ENCODE results near the gene PELI2. TPM values are rescaled to one million over a fixed set of nuclear protein-coding genes. Genes with fewer than 3 reads are reported as not detected.

PELI2 gene
- total RNA-seq, 1 donor from 2014 or later: 16.2 TPM

DNA sequence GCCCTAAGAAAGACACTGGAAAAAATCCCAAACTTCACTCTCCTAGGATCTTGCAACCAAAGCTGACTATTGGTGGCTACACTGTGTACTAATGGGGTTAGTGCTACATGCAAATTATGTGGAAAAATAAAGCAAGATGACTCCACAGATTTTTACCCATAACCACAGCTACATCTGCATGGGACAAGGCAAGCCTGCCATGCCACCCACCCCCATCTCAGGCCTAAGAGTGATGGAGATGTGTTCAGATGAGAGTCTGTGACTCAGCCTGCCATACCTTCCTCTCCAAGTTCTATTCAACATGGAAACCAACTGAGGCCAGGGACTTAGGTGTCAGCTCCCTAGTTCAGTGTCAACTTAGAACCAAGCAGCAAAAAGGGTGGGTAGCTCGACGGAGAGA, 206.2 kb downstream of the PELI2 start:
- Mint-ChIP-seq H3K4me1 (peaks cover 11% of the 10 kb centered on the region), H3K9me3 (peaks cover 2% of the 10 kb centered on the region), H3K27ac (ENCODE audit: unreplicated experiment) (no peak overlapping the region), H3K4me3 (no peak overlapping the region), H3K27me3 (ENCODE audit: low read depth) (no peaks in the 10 kb centered on the region), H3K36me3 (ENCODE audit: low read depth) (no peaks in the 10 kb centered on the region)
- DNase-seq (ENCODE audit: low read depth, low spot score): no peak
- TF ChIP-seq, protein P1, sequence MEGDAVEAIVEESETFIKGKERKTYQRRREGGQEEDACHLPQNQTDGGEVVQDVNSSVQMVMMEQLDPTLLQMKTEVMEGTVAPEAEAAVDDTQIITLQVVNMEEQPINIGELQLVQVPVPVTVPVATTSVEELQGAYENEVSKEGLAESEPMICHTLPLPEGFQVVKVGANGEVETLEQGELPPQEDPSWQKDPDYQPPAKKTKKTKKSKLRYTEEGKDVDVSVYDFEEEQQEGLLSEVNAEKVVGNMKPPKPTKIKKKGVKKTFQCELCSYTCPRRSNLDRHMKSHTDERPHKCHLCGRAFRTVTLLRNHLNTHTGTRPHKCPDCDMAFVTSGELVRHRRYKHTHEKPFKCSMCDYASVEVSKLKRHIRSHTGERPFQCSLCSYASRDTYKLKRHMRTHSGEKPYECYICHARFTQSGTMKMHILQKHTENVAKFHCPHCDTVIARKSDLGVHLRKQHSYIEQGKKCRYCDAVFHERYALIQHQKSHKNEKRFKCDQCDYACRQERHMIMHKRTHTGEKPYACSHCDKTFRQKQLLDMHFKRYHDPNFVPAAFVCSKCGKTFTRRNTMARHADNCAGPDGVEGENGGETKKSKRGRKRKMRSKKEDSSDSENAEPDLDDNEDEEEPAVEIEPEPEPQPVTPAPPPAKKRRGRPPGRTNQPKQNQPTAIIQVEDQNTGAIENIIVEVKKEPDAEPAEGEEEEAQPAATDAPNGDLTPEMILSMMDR (conservative IDR thresholded peaks at IDR 0.05): no peak

DNA sequence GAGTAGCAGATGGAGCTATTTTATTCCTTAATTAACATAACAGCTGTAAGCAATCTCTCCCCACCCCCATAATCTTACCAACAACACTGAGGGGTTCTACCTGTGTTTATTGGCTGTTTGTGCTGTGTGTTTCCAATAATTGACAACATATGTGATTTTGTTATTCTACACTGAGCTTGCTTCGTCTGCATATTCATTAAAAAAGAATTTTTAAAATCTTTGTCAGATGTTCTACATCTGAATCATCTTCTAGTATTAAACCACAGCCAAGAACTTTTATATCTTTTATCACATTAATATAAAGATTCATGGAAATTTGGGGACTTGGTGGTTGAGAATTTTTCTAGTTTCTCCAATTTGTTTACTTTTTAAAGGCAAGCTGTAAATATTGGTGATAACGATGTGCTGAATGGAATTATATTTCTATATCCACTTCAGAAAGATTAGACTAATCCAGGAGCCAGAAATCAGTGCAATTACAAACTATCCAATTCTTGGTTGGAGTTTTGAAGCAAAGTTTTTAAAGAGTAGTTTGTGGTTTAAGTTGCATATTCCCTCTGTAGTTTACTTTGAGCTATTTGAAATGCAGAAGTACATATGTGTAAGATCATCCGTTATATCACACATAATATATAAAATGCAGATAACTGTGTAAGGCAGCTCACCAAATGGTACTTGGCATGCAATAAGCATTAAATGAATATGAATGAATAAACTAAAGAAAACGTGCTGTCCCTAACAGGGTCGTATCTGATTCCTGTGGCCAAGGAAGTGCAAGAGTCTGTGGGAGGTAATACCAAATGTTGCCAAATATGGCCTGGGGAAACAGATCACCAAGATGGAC, 206.9 kb downstream of the PELI2 start:
- peaks cover 11% of the 10 kb centered on the region for H3K4me1 Mint-ChIP-seq
- peaks cover 2% of the 10 kb centered on the region for H3K9me3 Mint-ChIP-seq
- no peak for DNase-seq (ENCODE audit: low read depth, low spot score)
- no peaks in the 10 kb centered on the region for H3K36me3 Mint-ChIP-seq (ENCODE audit: low read depth)
- TF ChIP-seq, protein P1 (conservative IDR thresholded peaks at IDR 0.05): no peak
- no peaks in the 10 kb centered on the region for H3K27me3 Mint-ChIP-seq (ENCODE audit: low read depth)
- no peak overlapping the region for H3K4me3 Mint-ChIP-seq
- H3K27ac Mint-ChIP-seq (ENCODE audit: unreplicated experiment): no peak overlapping the region

DNA sequence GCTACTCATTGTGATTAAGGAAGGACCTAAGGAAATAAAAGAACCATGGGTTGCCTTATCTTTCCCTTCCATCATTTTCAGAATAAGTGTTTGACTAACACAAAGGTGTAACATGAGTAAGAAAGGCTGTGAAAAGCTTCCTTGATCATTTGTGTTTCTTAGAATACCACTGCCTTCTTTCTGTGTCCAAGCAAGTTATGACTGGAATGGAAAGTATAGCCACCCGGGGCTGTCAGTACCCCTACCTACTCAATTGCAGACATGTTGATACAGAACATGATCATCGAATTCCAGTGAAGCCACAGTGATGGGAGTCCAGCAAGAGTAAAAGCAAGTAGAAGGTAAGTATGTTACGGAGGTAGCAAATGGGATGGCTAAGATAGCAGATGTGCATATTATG, 209.8 kb downstream of the PELI2 start:
- H3K4me3 Mint-ChIP-seq: no peak overlapping the region
- H3K4me1 Mint-ChIP-seq: peaks cover 11% of the 10 kb centered on the region
- H3K9me3 Mint-ChIP-seq: peaks cover 2% of the 10 kb centered on the region
- H3K36me3 Mint-ChIP-seq (ENCODE audit: low read depth): no peaks in the 10 kb centered on the region
- TF ChIP-seq, protein P1 (conservative IDR thresholded peaks at IDR 0.05): no peak
- no peaks in the 10 kb centered on the region for H3K27me3 Mint-ChIP-seq (ENCODE audit: low read depth)
- no peak overlapping the region for H3K27ac Mint-ChIP-seq (ENCODE audit: unreplicated experiment)
- DNase-seq (ENCODE audit: low read depth, low spot score): no peak

DNA sequence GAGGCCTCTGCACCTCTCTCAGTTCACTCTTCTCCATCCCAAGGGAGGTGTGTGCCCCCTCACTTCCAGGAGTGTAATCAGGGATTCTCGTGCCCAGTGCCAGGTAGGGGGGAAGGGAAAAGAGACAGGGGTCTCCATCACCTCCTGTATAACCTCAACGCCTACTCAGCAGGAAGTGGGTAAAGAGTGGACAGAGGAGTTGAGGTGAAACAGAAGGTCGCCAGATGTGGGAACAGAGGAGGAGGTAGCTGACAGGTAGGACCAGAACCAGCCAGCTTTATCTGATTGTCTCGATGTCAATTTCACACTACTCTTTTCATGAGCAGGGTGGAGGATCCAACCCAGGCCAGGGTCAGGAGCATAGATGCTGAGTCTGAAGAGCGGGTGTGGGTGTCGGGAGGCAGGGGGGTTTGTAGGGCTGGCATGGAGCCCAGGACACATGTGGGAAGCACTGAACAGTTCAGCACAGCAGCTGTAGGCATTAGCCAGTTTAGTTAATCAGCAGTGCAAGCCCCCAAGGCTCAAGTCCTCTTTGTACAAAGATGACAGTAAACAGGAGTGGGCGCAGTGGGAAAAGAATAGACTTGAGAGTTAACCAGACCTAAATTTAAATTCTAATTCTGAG, 213.5 kb downstream of the PELI2 start:
- Mint-ChIP-seq H3K27ac (ENCODE audit: unreplicated experiment) (no peak overlapping the region), H3K9me3 (peaks cover 2% of the 10 kb centered on the region), H3K4me1 (peaks cover 3% of the 10 kb centered on the region), H3K27me3 (ENCODE audit: low read depth) (no peaks in the 10 kb centered on the region), H3K36me3 (ENCODE audit: low read depth) (no peaks in the 10 kb centered on the region), H3K4me3 (no peak overlapping the region)
- no peak for DNase-seq (ENCODE audit: low read depth, low spot score)
- TF ChIP-seq, protein P1 (conservative IDR thresholded peaks at IDR 0.05): no peak

- H3K27ac Mint-ChIP-seq (ENCODE audit: unreplicated experiment): peak overlapping the region; percentile 76
- no peak for DNase-seq (ENCODE audit: low read depth, low spot score)
- H3K4me3 Mint-ChIP-seq: no peak overlapping the region
- no peaks in the 10 kb centered on the region for H3K36me3 Mint-ChIP-seq (ENCODE audit: low read depth)
- no peaks in the 10 kb centered on the region for H3K9me3 Mint-ChIP-seq
- TF ChIP-seq, protein P1 (conservative IDR thresholded peaks at IDR 0.05): no peak
- no peaks in the 10 kb centered on the region for H3K4me1 Mint-ChIP-seq
- H3K27me3 Mint-ChIP-seq (ENCODE audit: low read depth): no peaks in the 10 kb centered on the region
These were observed 215.4 kb downstream of the PELI2 start for GRCh38 chr14:56333359-56334292.

All from neural crest cell (in vitro differentiated cells).